GM21447 (cell line): ENCODE measurements around the gene HSPA12B.
"Not testable (repeated sequence)": the region's sequence is repeated elsewhere in the genome, so short reads cannot be mapped to it uniquely, and the experiment has no call there.

Experiments used
- ATAC-seq: cut with Tn5 transposase; IDR thresholded peaks from one replicate; pipeline ENCODE4 v1.9.1; 2021; ENCODE audit not compliant: unreplicated experiment

Gene HSPA12B

GRCh38 chr20:3785240-3786125 lies 53.0 kb downstream of the HSPA12B start:
- ATAC-seq, result no peak

- peak; percentile 27 for ATAC-seq
These were observed 53.6 kb downstream of the HSPA12B start for GRCh38 chr20:3786126-3786484.

GRCh38 chr20:3786665-3787323 lies 54.3 kb downstream of the HSPA12B start, which contains the start of gene CENPB:
Gene CENPB (minus strand): TSS chr20:3786740. CDS start chr20:3786483, 257 bp downstream.
- peak; percentile 62 for ATAC-seq

GRCh38 chr20:3787324-3788014 lies 55.0 kb downstream of the HSPA12B start:
- ATAC-seq, result no peak

- no peak for ATAC-seq
These were observed 56.2 kb downstream of the HSPA12B start for GRCh38 chr20:3788685-3789155.

- ATAC-seq, result not testable (repeated sequence)
These were observed 56.7 kb downstream of the HSPA12B start for GRCh38 chr20:3789201-3789600.

GRCh38 chr20:3794168-3794567 lies 61.7 kb downstream of the HSPA12B start:
- not testable (repeated sequence) for ATAC-seq

- no peak for ATAC-seq
These were observed 62.4 kb downstream of the HSPA12B start for GRCh38 chr20:3794701-3795420.

GRCh38 chr20:3795511-3796468 lies 63.3 kb downstream of the HSPA12B start, which contains the start of gene CDC25B:
Gene CDC25B (plus strand): TSS chr20:3796310. CDS start chr20:3796532, 222 bp downstream.
- peak; percentile 71 for ATAC-seq

GRCh38 chr20:3796477-3797225 lies 64.2 kb downstream of the HSPA12B start:
- no peak for ATAC-seq

GRCh38 chr20:3797226-3797545 lies 64.7 kb downstream of the HSPA12B start:
- no peak for ATAC-seq

GRCh38 chr20:3797592-3798372 lies 65.3 kb downstream of the HSPA12B start:
- ATAC-seq, result no peak

- ATAC-seq, result no peak
These were observed 65.9 kb downstream of the HSPA12B start for GRCh38 chr20:3798373-3798768.

GRCh38 chr20:3798908-3799248 lies 66.4 kb downstream of the HSPA12B start:
- ATAC-seq, result no peak

- no peak for ATAC-seq
These were observed 67.9 kb downstream of the HSPA12B start for GRCh38 chr20:3800256-3800877.

GRCh38 chr20:3800878-3801260 lies 68.4 kb downstream of the HSPA12B start:
- ATAC-seq, result no peak

- no peak for ATAC-seq
These were observed 68.8 kb downstream of the HSPA12B start for GRCh38 chr20:3801299-3801698.

GRCh38 chr20:3801846-3802245 lies 69.4 kb downstream of the HSPA12B start:
- ATAC-seq, result no peak
